Osteocyte (in vitro differentiated cells): ENCODE data around the gene PTPN9. TPM values are rescaled to one million over a fixed set of nuclear protein-coding genes. Genes with fewer than 3 reads are reported as not detected.
A peak's percentile ranks its signal among the peaks of the same experiment; 100 is the strongest.

Experiments used
- DNase-seq: peaks from one replicate; pipeline ENCODE4 v3.0.0; 2021; ENCODE audit warnings: mixed read lengths; ENCODE audit not compliant: unreplicated experiment; ENCODE audit errors: extremely low spot score
- H3K27ac Mint-ChIP-seq: one replicate; pipeline ENCODE4 v1.8.0; 2021; ENCODE audit warnings: mild to moderate bottlenecking, mixed read lengths; ENCODE audit not compliant: unreplicated experiment
- H3K27me3 Mint-ChIP-seq: one replicate; pipeline ENCODE4 v1.8.0; 2021; ENCODE audit warnings: mixed read lengths; ENCODE audit not compliant: unreplicated experiment
- H3K36me3 Mint-ChIP-seq: one replicate; pipeline ENCODE4 v1.8.0; 2021; ENCODE audit warnings: mixed read lengths; ENCODE audit not compliant: unreplicated experiment
- H3K4me1 Mint-ChIP-seq: one replicate; pipeline ENCODE4 v1.8.0; 2021; ENCODE audit warnings: mixed read lengths; ENCODE audit not compliant: unreplicated experiment
- H3K4me3 Mint-ChIP-seq: one replicate; pipeline ENCODE4 v1.8.0; 2021; ENCODE audit warnings: mild to moderate bottlenecking, moderate library complexity, mixed read lengths; ENCODE audit not compliant: unreplicated experiment
- H3K9me3 Mint-ChIP-seq: one replicate; pipeline ENCODE4 v1.8.0; 2021; ENCODE audit warnings: mixed read lengths; ENCODE audit not compliant: unreplicated experiment
- long read RNA-seq: library from polyadenylated mRNA; unstranded; transcript quantifications from one replicate; pipeline ENCODE4 v2.0.0, GENCODE V29; 2021
- total RNA-seq: library from RNA; stranded (reverse); gene quantifications from 2 replicates; pipeline ENCODE4 v1.2.1, GENCODE V29; 2021
- TF ChIP-seq, protein P1 (sequence below): fragments of 200-600 bp; sonication (generic); IDR thresholded peaks from 2 replicates; pipeline ENCODE4 v1.5.0; 2021; ENCODE audit warnings: antibody characterized with exemption, mild to moderate bottlenecking, moderate library complexity

PTPN9 gene
- total RNA-seq, result 50.1 and 53.4 TPM in 2 replicates
- long read RNA-seq, full-length matches to known transcripts, result 5 of 25 reads
- long read RNA-seq, partial matches to known transcripts, result 12 of 25 reads
- long read RNA-seq, other reads (novel, unspliced or antisense), result 8 of 25 reads

DNA sequence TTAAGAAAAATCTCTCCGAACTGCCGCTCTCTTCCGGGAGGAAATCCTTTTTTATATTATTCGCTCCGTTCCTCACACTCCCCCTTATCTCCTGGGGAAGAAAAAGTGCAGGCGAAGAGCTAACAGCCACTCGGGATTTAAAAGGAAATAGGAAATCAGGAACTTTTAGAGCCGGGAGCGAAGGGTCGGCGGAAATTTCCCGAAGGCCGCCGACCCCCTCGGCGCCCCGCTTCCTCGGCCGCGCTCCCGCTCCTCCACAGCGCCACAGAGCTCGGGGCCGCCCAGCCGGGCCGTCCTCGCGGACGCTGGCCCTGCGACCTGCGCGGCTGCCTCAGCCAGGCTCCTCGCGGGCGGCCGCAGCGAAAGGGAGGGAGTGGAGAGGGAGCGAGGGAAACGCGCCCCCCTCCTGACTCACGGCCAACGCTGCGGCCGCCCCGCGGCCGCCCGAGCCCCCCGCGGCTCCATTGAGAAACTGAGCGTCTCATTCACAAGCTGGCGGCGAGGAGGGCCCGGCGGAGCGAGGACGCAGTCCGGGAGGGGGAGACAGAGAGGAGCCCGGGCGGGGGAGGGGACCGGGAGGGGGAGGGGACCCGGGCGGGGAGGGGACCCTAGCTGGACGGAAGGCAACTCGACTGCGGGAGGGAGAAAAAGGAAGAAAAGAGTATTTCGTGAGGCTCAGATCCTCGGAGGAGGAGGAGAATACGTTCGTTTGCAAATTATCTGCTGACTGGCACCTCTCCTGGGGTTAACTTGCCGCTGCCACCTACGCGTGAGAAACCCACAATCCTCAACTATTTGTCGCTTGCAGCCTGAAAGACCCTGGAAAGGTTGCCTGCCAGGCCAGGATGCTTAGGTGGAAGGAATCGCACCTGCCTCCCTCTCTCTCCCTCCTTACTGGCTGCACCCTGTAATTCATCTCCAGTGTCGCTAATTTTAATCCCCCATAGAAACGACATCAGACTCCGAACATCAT is at the start of gene PTPN9:
PTPN9 (minus strand) TSS at position 368 of the 973 bp plus-strand sequence. CDS start 539 bp downstream, outside the sequence.
- peak; percentile 92 for DNase-seq
- Mint-ChIP-seq H3K4me3 (peak within 1 kb of the TSS; percentile 94), H3K9me3 (no peaks in the 10 kb centered on the region), H3K4me1 (peaks cover 26% of the 10 kb centered on the region), H3K27ac (peak within 1 kb of the TSS; percentile 97), H3K27me3 (no peaks in the 10 kb centered on the region), H3K36me3 (peaks cover 1% of the 10 kb centered on the region)
- TF ChIP-seq, protein P1, sequence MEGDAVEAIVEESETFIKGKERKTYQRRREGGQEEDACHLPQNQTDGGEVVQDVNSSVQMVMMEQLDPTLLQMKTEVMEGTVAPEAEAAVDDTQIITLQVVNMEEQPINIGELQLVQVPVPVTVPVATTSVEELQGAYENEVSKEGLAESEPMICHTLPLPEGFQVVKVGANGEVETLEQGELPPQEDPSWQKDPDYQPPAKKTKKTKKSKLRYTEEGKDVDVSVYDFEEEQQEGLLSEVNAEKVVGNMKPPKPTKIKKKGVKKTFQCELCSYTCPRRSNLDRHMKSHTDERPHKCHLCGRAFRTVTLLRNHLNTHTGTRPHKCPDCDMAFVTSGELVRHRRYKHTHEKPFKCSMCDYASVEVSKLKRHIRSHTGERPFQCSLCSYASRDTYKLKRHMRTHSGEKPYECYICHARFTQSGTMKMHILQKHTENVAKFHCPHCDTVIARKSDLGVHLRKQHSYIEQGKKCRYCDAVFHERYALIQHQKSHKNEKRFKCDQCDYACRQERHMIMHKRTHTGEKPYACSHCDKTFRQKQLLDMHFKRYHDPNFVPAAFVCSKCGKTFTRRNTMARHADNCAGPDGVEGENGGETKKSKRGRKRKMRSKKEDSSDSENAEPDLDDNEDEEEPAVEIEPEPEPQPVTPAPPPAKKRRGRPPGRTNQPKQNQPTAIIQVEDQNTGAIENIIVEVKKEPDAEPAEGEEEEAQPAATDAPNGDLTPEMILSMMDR, result peak; percentile 60

DNA sequence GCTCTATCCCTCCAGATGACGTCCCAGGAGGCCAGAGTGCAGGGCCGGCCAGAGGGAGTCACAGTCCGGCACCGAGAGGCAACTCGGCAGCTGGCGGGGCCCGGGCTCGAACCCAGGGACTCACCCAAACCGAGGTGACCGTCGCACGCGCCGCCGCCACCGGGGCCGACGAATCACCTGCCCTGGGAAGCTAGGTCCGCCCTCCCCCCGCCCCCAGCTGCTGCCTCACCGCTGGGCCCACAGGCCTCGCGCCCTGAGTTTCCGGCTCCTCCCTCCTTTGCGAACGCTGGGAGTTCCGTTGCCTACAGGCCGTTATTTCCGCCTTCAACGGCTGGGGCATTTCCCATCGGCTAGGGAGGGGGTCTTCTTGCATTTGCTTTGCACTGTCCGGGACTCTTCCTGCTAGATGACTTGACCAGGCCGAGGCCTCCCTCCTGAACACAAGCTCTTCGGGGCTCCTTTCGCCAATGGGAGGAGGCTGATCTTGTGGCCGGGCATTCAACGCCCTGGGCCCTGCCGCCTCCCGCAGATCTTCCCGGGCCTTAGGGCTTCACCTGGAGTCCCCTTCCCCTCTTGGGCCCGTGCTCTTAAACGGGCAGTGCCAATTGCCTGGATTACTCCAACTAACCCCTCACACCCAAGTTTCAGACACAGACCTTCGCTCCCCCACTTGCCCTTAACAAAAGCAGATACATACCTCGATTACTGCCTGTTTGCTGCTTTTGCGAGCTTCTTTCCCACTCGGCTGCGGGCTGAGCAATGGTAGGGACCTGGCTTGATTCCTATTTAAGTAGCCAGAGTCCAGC is 46.6 kb upstream of the PTPN9 start, which contains the start of gene SNUPN:
SNUPN (minus strand) TSS at position 184 of the 806 bp plus-strand sequence. CDS start 4,674 bp downstream, outside the sequence.
- TF ChIP-seq, protein P1, result no peak
- H3K27me3 Mint-ChIP-seq, result no peaks in the 10 kb centered on the region
- DNase-seq, result peak; percentile 94
- no peaks in the 10 kb centered on the region for H3K36me3 Mint-ChIP-seq
- peak within 1 kb of the TSS; percentile 97 for H3K27ac Mint-ChIP-seq
- no peaks in the 10 kb centered on the region for H3K9me3 Mint-ChIP-seq
- peaks cover 24% of the 10 kb centered on the region for H3K4me1 Mint-ChIP-seq
- peak within 1 kb of the TSS; percentile 88 for H3K4me3 Mint-ChIP-seq

DNA sequence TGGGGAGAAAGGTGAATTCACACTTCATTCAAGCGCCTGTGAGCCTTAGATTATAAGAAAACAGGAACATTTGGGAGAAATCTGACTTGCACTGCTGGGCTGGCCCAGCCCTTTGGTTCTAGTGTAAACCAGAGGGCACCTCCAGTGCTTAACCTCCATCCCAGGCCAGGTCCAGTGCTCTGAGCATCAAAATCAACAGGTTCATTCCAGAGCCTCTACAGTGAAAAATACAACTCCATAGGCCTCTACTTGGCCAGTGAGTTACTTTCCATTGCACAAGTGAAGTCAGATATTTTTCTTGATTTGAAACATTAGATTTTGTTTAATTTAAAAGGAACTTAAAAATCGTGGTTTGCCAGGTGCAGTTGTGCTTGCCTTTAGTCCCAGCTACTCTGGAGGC is 43.4 kb upstream of the PTPN9 start:
- Mint-ChIP-seq H3K27ac (peak overlapping the region; percentile 84), H3K4me1 (peaks cover 38% of the 10 kb centered on the region), H3K27me3 (no peaks in the 10 kb centered on the region), H3K4me3 (no peak overlapping the region), H3K9me3 (no peaks in the 10 kb centered on the region), H3K36me3 (peaks cover 4% of the 10 kb centered on the region)
- DNase-seq, result no peak
- TF ChIP-seq, protein P1, result no peak

DNA sequence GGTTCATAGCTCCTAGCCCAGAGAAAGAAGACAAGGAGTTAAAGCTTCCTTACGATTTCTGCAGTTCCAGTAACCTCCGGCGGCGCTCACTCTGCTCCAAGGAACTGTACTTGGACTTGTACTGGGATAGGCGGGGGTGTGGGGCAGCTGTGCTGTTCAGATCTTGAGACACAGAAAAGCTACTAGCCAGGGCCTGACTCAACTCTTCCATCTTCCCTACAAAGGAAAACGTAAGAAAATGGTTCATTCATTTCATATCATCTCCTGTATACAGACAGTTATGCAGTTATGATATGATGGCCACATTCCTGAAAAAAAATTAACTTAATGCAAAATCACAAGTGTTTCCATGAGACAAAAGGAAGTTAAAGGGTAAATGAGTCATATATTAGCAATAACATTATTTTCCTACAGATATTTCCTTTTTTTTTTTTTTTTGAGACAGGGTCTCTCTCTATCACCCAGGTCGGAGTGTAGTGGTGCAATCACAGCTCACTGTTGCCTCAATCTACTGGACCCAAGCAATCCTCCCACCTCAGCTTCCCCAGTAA is 41.8 kb upstream of the PTPN9 start:
- H3K27ac Mint-ChIP-seq, result peak overlapping the region; percentile 94
- peak overlapping the region; percentile 69 for H3K4me3 Mint-ChIP-seq
- peak; percentile 88 for DNase-seq
- TF ChIP-seq, protein P1, result peak; percentile 48
- H3K36me3 Mint-ChIP-seq, result peaks cover 14% of the 10 kb centered on the region
- H3K9me3 Mint-ChIP-seq, result no peaks in the 10 kb centered on the region
- peaks cover 32% of the 10 kb centered on the region for H3K4me1 Mint-ChIP-seq
- H3K27me3 Mint-ChIP-seq, result no peaks in the 10 kb centered on the region
